Sigmoid colon (tissue), 7 donors: ENCODE data around the gene GABRE. TPM values are rescaled to one million over a fixed set of nuclear protein-coding genes. Genes with fewer than 3 reads are reported as not detected.

Experiments
- DNase-seq: peaks from one replicate; pipeline ENCODE4 v3.0.0-alpha.2; 2019
- H3K27ac ChIP-seq, 4 donors: fragments of 200-600 bp; sonication (generic); one replicate each; pipeline ENCODE4 v1.5.1; 2016 to 2019; ENCODE audit warnings: mild to moderate bottlenecking in 1 of 4
- H3K27me3 ChIP-seq, 3 donors: fragments of 200-600 bp; sonication (generic); one replicate each; pipeline ENCODE4 v1.5.1; 2019; ENCODE audit warnings: mild to moderate bottlenecking in 1 of 3
- H3K36me3 ChIP-seq, 4 donors: fragments of 200-600 bp; sonication (generic); one replicate each; pipeline ENCODE4 v1.5.1; 2016 to 2019
- H3K4me1 ChIP-seq, 4 donors: fragments of 200-600 bp; sonication (generic); one replicate each; pipeline ENCODE4 v1.5.1; 2017 to 2019
- H3K4me3 ChIP-seq, 4 donors: fragments of 200-600 bp; sonication (generic); one replicate each; pipeline ENCODE4 v1.5.1; 2017 to 2019; ENCODE audit warnings: mild to moderate bottlenecking in 2 of 4, moderate library complexity in 1 of 4
- H3K9me3 ChIP-seq, 4 donors: fragments of 200-600 bp in 3 of 4; sonication (generic) in 3 of 4; one replicate each; pipeline versions ENCODE4 v1.5.1 to v1.6.1; 2013 to 2019
- CTCF ChIP-seq, 4 experiments: fragments of 450-650 bp in 3 of 4; fragments of 200-600 bp in 1 of 4; IDR thresholded peaks; one replicate each; pipeline ENCODE4 v1.5.1; 2016 to 2019; ENCODE audit warnings: antibody characterized with exemption in 4 of 4, mild to moderate bottlenecking in 3 of 4, moderate library complexity in 2 of 4
- EP300 ChIP-seq, 4 donors: sonication (generic); formaldehyde crosslinking; IDR thresholded peaks; one replicate each; pipeline ENCODE4 v1.6.1; 2017; ENCODE audit warnings: antibody characterized with exemption in 4 of 4
- POLR2A ChIP-seq, 2 donors: fragments of 450-650 bp; IDR thresholded peaks; one replicate each; pipeline ENCODE4 v1.6.1; 2016; ENCODE audit warnings: antibody characterized with exemption in 2 of 2, mild to moderate bottlenecking in 2 of 2, moderate library complexity in 2 of 2
- POLR2AphosphoS5 ChIP-seq, 4 donors: sonication (generic); formaldehyde crosslinking; IDR thresholded peaks; one replicate each; pipeline ENCODE4 v1.6.1; 2017; ENCODE audit warnings: antibody characterized with exemption in 4 of 4
- WGBS, 2 donors: extraction: QIAGEN DNeasy Blood & Tissue Kit; methylation state at CpG; one replicate each; pipeline ENCODE4 v1.1.7; 2013; 5-methylcytosine and 5-hydroxymethylcytosine counted together
- intact Hi-C: fragments of 100-400 bp; cut with DNase I; formaldehyde crosslinking; loops from one replicate; pipeline ENCODE4 v1.15.1; 2023
- polyA plus RNA-seq, 3 donors: library from polyadenylated mRNA; stranded (reverse); fragments of 200-250 nt; gene quantifications; one replicate each; pipeline ENCODE4 v1.2.3, GENCODE V29; 2013
- total RNA-seq, 4 donors: library from RNA; depleted of rRNA; stranded (reverse); fragments of >200 nt; gene quantifications; one replicate each; pipeline ENCODE4 v1.1.0, GENCODE V29; 2016
- donor health status: healthy with polysubstance abuse.
- donor health status: Bipolar disorder and iron deficiency.
- donor health status: healthy.

Gene GABRE, protein sequence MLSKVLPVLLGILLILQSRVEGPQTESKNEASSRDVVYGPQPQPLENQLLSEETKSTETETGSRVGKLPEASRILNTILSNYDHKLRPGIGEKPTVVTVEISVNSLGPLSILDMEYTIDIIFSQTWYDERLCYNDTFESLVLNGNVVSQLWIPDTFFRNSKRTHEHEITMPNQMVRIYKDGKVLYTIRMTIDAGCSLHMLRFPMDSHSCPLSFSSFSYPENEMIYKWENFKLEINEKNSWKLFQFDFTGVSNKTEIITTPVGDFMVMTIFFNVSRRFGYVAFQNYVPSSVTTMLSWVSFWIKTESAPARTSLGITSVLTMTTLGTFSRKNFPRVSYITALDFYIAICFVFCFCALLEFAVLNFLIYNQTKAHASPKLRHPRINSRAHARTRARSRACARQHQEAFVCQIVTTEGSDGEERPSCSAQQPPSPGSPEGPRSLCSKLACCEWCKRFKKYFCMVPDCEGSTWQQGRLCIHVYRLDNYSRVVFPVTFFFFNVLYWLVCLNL
- total RNA-seq: 10 to 100 TPM in 3 of 4 donors, 1 to 10 TPM in 1; 5.4 to 18.0 (median 12.6) TPM
- 1 to 10 TPM in 1 of 3 donors, under 1 TPM in 2; 0.23 to 4.1 (median 0.60) TPM for polyA plus RNA-seq

DNA sequence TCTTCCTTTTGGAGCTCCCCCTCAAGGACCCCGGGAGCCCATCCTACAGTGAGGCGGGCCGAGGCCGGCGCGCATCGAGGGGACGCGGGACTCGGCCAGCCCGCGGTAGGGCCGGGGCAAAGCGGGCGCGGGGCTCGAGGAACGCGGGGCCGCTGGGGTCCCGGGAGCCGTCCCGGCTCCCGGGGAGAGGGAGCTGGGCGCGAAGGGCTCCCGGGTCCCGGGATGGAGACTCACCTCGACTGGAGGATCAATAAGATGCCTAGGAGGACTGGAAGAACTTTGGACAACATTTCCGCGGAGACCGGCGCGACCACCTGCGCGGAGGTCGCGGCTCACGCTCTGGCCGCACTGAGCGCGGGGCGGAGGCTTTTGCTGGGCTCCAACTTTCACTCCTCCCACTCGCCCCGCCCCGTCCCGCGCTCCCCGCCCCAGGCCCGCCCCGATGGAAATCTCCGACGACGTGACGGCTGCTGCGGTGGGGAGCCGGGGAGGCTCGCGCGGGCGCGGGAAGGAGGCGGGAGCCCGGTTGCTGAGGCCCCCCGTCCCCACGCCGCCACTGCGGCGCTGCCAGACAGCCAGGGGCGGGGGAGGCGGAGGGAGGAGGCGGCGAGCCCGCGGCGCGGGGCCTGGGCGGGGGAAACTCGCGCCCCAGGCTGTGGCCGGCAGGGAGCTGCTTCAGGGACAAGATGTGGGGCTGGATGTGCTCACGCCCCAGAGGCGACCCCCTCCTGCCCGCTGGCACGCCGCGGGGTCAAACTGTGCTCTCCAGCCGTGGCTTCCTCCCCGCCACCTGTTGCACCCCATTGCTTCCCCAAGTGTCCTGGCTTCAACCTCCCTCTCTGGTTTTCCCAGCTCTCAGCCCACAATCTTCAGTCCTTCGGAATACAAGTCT is at the start of gene GABRE:
Gene GABRE, minus strand, starts transcription at position 341 of the 892 bp plus-strand sequence. Its CDS starts 51 bp downstream, at position 290.
- Histone ChIP-seq H3K9me3 (no peaks in the 10 kb centered on the region), H3K27me3 (no peaks in the 10 kb centered on the region), H3K27ac (peak within 1 kb of the TSS; percentile 56 to 73 (median 64)), H3K4me3 (peak within 1 kb of the TSS; percentile 32 to 57 (median 53)), H3K4me1 (peaks cover 0 to 6% (median 0%) of the 10 kb centered on the region in 4 donors), H3K36me3 (no peaks in the 10 kb centered on the region)
- peak; percentile 73 for DNase-seq
- TF ChIP-seq POLR2A (IDR thresholded peaks at IDR 0.05) (peak; percentile 13 to 25), POLR2AphosphoS5 (IDR thresholded peaks at IDR 0.05) (peak; percentile 52 to 80 (median 70)), EP300 (IDR thresholded peaks at IDR 0.05) (no peak), CTCF (IDR thresholded peaks at IDR 0.05) (no peak)
- intact Hi-C loops: no loop called here
- 3 to 4% methylated on average over 90 of the region's 90 CpGs for WGBS, 2 donors

DNA sequence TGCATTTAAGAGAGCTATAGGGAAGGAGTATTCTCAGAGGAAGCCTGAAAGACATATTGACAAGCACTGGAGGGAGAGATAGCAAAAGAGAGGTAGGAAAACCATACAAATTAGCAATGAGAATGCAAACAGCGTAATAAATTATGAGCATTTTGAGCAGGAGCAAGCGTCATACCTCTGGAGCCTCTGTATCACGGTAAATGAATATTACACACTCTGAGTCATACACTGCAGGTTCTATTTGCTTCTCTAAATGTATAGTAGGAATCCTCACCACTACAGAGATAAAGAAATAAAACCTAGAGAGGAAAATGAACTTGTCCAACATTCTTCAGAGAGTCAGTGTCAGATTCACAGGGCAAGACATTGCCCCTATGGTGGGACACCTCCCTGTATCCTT is 46.4 kb upstream of the GABRE start:
- WGBS, 2 donors: 87 to 91% methylated on average over 3 of the region's 3 CpGs
- no peaks in the 10 kb centered on the region for H3K4me1 ChIP-seq
- no peaks in the 10 kb centered on the region for H3K9me3 ChIP-seq
- no peak overlapping the region for H3K27ac ChIP-seq
- TF ChIP-seq CTCF (IDR thresholded peaks at IDR 0.05) (no peak), POLR2AphosphoS5 (IDR thresholded peaks at IDR 0.05) (no peak), EP300 (IDR thresholded peaks at IDR 0.05) (no peak), POLR2A (IDR thresholded peaks at IDR 0.05) (no peak)
- H3K27me3 ChIP-seq: no peaks in the 10 kb centered on the region
- intact Hi-C loops: no loop called here
- H3K4me3 ChIP-seq: no peak overlapping the region
- H3K36me3 ChIP-seq: no peaks in the 10 kb centered on the region
- no peak for DNase-seq

- DNase-seq: no peak
- intact Hi-C loops: no loop called here
- Histone ChIP-seq H3K27me3 (no peaks in the 10 kb centered on the region), H3K9me3 (no peaks in the 10 kb centered on the region), H3K4me1 (no peaks in the 10 kb centered on the region), H3K36me3 (no peaks in the 10 kb centered on the region), H3K4me3 (no peak overlapping the region), H3K27ac (no peak overlapping the region)
- TF ChIP-seq POLR2AphosphoS5 (IDR thresholded peaks at IDR 0.05) (no peak), POLR2A (IDR thresholded peaks at IDR 0.05) (no peak), EP300 (IDR thresholded peaks at IDR 0.05) (no peak), CTCF (IDR thresholded peaks at IDR 0.05) (no peak)
- WGBS, 2 donors: 48 to 81% methylated on average over 5 of the region's 5 CpGs
These were observed 25.3 kb upstream of the GABRE start for GRCh38 chrX:151999813-152000212.

DNA sequence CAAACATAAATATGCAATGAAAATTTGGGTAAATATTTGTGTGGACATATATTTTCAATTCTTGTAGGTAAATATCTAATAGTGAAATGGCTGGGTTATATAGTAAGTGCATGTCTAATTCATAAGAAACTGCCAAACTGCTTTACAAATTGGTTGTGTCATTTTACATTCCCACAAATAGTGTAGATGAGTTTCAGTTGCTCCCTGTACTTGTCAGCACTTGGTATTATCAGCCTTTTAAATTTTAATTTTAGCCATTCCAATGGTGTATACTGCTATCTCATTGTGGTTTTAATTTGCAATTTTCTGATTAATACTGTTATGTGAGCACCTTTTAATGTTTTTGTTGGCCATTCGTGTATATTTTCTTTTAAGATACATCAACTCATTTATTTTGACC is 23.1 kb upstream of the GABRE start:
- TF ChIP-seq POLR2A (IDR thresholded peaks at IDR 0.05) (no peak), POLR2AphosphoS5 (IDR thresholded peaks at IDR 0.05) (no peak), EP300 (IDR thresholded peaks at IDR 0.05) (no peak), CTCF (IDR thresholded peaks at IDR 0.05) (no peak)
- no peak for DNase-seq
- no peaks in the 10 kb centered on the region for H3K4me1 ChIP-seq
- H3K27me3 ChIP-seq: no peaks in the 10 kb centered on the region
- no peaks in the 10 kb centered on the region for H3K36me3 ChIP-seq
- H3K27ac ChIP-seq: no peak overlapping the region
- no peaks in the 10 kb centered on the region for H3K9me3 ChIP-seq
- intact Hi-C loops: no loop called here
- 95 to 97% methylated on average over 1 of the region's 1 CpG for WGBS, 2 donors
- no peak overlapping the region for H3K4me3 ChIP-seq
